Ishikawa (cell line): ENCODE data around the gene PYCR2.

Experiments
- CEBPB ChIP-seq: IDR thresholded peaks from 2 replicates; pipeline ENCODE4 v1.6.1; 2012
- CREB1 ChIP-seq: IDR thresholded peaks from 2 replicates; pipeline ENCODE4 v1.6.1; 2012; ENCODE audit warnings: low read depth
- EGR1 ChIP-seq: IDR thresholded peaks from 2 replicates; pipeline ENCODE4 v1.6.1; 2012
- EP300 ChIP-seq: IDR thresholded peaks from 2 replicates; pipeline ENCODE4 v1.6.1; 2012; ENCODE audit warnings: borderline replicate concordance
- FOXM1 ChIP-seq: IDR thresholded peaks from 2 replicates; pipeline ENCODE4 v1.6.1; 2012; ENCODE audit warnings: low read depth, borderline replicate concordance
- NFIC ChIP-seq: IDR thresholded peaks from 2 replicates; pipeline ENCODE4 v1.6.1; 2012
- RAD21 ChIP-seq: IDR thresholded peaks from 2 replicates; pipeline ENCODE4 v1.6.1; 2012; ENCODE audit warnings: low read depth
- TAF1 ChIP-seq: IDR thresholded peaks from 2 replicates; pipeline ENCODE4 v1.6.1; 2012; ENCODE audit warnings: low read depth, mild to moderate bottlenecking
- TCF12 ChIP-seq: IDR thresholded peaks from 2 replicates; pipeline ENCODE4 v1.6.1; 2012; ENCODE audit warnings: low read depth
- TEAD4 ChIP-seq: IDR thresholded peaks from 2 replicates; pipeline ENCODE4 v1.6.1; 2012
- YY1 ChIP-seq: IDR thresholded peaks from 2 replicates; pipeline ENCODE4 v1.6.1; 2012; ENCODE audit warnings: low read depth
- ZBTB7A ChIP-seq: IDR thresholded peaks from 2 replicates; pipeline ENCODE4 v1.6.1; 2012; ENCODE audit warnings: low read depth
- TF ChIP-seq, protein P1 (sequence below): IDR thresholded peaks from 2 replicates; pipeline ENCODE4 v1.6.1; 2012
- TF ChIP-seq, protein P2 (sequence below): IDR thresholded peaks from 2 replicates; pipeline ENCODE4 v1.6.1; 2012
- TF ChIP-seq, protein P3 (sequence below): IDR thresholded peaks from 2 replicates; pipeline ENCODE4 v1.6.1; 2012; ENCODE audit warnings: low read depth, mild to moderate bottlenecking

The PYCR2 gene

DNA sequence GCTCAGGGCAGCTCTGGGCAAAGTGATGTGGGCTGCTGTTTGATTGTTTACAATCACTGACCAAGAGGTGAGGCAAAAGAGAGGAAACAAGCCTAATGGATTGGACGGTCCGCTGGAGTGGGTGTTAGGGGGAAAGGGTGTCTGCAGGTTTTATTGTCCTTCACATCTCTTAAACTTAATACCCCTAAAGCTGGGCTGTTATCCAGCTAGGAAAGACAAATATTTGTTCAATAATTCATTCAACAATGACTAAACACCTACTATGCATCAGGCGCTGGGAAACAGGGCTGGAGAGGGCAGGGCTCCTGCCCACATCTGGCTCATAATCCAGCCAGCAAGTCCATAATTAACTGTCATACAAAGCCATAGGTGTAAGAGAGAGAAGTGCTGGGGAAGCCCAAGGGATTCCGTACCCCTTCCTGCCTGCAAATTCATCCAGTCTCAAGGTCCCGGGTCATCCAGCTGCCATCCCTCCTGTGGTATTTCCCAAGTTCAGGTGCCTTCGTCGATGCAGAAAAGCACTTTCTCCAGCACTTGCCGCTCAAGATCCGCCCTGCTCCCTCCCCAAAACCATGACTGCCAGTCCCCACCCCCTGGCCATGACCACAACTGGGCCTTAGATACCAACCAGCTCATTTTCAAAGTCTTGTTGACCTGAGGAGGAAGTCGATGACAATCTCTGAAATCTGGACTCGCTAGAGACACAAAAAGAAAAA lies 52.5 kb downstream of the PYCR2 start:
- TF ChIP-seq TEAD4 (no peak), RAD21 (no peak), CREB1 (no peak), ZBTB7A (no peak), TAF1 (no peak), EGR1 (no peak), YY1 (no peak), NFIC (no peak), EP300 (no peak), CEBPB (no peak), TCF12 (no peak), FOXM1 (no peak)
- TF ChIP-seq, protein P1, sequence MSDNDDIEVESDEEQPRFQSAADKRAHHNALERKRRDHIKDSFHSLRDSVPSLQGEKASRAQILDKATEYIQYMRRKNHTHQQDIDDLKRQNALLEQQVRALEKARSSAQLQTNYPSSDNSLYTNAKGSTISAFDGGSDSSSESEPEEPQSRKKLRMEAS, result no peak
- TF ChIP-seq, protein P2, sequence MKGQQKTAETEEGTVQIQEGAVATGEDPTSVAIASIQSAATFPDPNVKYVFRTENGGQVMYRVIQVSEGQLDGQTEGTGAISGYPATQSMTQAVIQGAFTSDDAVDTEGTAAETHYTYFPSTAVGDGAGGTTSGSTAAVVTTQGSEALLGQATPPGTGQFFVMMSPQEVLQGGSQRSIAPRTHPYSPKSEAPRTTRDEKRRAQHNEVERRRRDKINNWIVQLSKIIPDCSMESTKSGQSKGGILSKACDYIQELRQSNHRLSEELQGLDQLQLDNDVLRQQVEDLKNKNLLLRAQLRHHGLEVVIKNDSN, result no peak
- TF ChIP-seq, protein P3, sequence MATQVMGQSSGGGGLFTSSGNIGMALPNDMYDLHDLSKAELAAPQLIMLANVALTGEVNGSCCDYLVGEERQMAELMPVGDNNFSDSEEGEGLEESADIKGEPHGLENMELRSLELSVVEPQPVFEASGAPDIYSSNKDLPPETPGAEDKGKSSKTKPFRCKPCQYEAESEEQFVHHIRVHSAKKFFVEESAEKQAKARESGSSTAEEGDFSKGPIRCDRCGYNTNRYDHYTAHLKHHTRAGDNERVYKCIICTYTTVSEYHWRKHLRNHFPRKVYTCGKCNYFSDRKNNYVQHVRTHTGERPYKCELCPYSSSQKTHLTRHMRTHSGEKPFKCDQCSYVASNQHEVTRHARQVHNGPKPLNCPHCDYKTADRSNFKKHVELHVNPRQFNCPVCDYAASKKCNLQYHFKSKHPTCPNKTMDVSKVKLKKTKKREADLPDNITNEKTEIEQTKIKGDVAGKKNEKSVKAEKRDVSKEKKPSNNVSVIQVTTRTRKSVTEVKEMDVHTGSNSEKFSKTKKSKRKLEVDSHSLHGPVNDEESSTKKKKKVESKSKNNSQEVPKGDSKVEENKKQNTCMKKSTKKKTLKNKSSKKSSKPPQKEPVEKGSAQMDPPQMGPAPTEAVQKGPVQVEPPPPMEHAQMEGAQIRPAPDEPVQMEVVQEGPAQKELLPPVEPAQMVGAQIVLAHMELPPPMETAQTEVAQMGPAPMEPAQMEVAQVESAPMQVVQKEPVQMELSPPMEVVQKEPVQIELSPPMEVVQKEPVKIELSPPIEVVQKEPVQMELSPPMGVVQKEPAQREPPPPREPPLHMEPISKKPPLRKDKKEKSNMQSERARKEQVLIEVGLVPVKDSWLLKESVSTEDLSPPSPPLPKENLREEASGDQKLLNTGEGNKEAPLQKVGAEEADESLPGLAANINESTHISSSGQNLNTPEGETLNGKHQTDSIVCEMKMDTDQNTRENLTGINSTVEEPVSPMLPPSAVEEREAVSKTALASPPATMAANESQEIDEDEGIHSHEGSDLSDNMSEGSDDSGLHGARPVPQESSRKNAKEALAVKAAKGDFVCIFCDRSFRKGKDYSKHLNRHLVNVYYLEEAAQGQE, result no peak

DNA sequence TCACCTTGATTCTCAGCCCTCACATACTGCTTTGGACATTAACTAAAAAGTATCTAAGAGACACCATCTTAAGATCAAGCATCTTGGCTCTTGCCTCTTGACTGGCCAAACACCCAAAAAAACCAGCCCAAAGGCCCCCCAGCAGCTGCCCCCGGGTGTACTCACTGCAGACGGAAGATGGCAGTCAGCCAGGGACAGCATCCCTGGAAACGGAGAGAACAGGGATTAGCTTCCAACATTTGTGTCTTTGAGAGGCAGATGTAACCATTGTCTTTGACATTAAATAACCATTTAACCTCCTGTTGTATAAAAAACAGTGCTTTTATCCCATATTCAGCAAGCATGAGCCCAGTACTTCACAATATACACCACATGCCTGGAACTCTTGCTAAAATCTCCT lies 53.1 kb downstream of the PYCR2 start:
- TF ChIP-seq, protein P2, result no peak
- TF ChIP-seq TCF12 (no peak), RAD21 (no peak), CREB1 (no peak), EGR1 (no peak), YY1 (no peak), TAF1 (no peak), FOXM1 (no peak), NFIC (no peak), ZBTB7A (no peak), EP300 (no peak), TEAD4 (no peak), CEBPB (no peak)
- TF ChIP-seq, protein P3, result no peak
- TF ChIP-seq, protein P1, result no peak
